Neural progenitor cell (in vitro differentiated cells): ENCODE results near the gene HPSE2.

ENCODE experiments used
- CTCF ChIP-seq: fragments of 200-600 bp; sonication (generic); IDR thresholded peaks from 2 replicates; pipeline ENCODE4 v1.5.1; 2017; ENCODE audit warnings: antibody characterized with exemption, mild to moderate bottlenecking
- EZH2 ChIP-seq: fragments of 200-600 bp; sonication (generic); IDR thresholded peaks from 2 replicates; pipeline ENCODE4 v1.6.1; 2017; ENCODE audit warnings: antibody characterized with exemption, mild to moderate bottlenecking, moderate library complexity

GRCh38 chr10:98417973-98418664 is 817.5 kb downstream of the HPSE2 start:
- no peak for TF ChIP-seq CTCF
- TF ChIP-seq EZH2, result no peak
